ENCODE measurements around the gene TXNRD1. TPM values are rescaled to one million over a fixed set of nuclear protein-coding genes. Genes with fewer than 3 reads are reported as not detected.

Gene TXNRD1
- total and polyA plus RNA-seq, 2 of the 8 experiments (the other 6 are each of a cell fraction or from before 2014, with no cell fraction given): 56.8 to 127 TPM

DNA sequence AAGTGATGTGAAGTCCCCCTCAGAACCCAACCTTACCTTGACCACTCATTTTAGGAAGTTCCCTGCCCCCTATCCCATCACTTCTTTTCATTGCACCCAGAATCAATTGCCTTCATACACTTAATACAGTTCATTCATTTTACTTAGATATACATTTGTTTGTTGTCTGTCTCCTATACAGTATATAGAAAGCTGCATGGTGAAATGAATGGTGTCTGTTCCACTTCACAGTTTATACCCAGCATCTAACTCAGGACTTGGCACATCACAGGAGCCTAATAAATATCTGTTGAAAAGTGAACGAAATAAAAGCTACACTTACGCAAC lies 38.3 kb upstream of the TXNRD1 start:
- Histone ChIP-seq H4K5ac (ENCODE audit: insufficient read length, low read depth, low read length) (no peak overlapping the region), H2BK12ac (ENCODE audit: low read depth, low read length) (no peak overlapping the region), H2BK20ac (ENCODE audit: low read length) (no peak overlapping the region), H2BK120ac (replicated peaks; ENCODE audit: low read depth, low read length) (no peak overlapping the region), H4K20me1 (replicated peaks in 1 of 2; ENCODE audit: control insufficient read depth in 1 of 2, insufficient read depth in 2 of 2, low read length in 2 of 2) (no peaks in the 10 kb centered on the region), H3K4me2 (ENCODE audit: insufficient read depth in 1 of 2, low read depth in 2 of 2, low read length in 2 of 2) (no peak overlapping the region), H2BK15ac (ENCODE audit: low read length) (no peak overlapping the region), H4K91ac (replicated peaks; ENCODE audit: insufficient read length, low read length) (no peak overlapping the region), H3K27ac (ENCODE audit: low read depth, low read length) (no peak overlapping the region), H4K8ac (ENCODE audit: extremely low read depth, insufficient read depth, low read length) (no peak overlapping the region), H3K18ac (ENCODE audit: extremely low read depth, low read length) (no peak overlapping the region), H2AK5ac (ENCODE audit: low read depth, low read length) (no peak overlapping the region), H2AFZ (ENCODE audit: low read length) (no peak overlapping the region), H3K4me3 (ENCODE audit: extremely low read depth in 1 of 4, insufficient read depth in 2 of 4, low read depth in 3 of 4, low read length in 4 of 4) (no peak overlapping the region), H3K36me3 (ENCODE audit: control insufficient read depth in 2 of 4, insufficient read depth in 4 of 4, low read length in 3 of 4) (no peaks in the 10 kb centered on the region), H3K9me3 (ENCODE audit: insufficient read depth in 2 of 2, low read depth in 1 of 2, low read length in 1 of 2) (no peaks in the 10 kb centered on the region), H3K79me2 (ENCODE audit: control insufficient read depth in 1 of 2, insufficient read depth in 2 of 2, low read length in 2 of 2) (no peaks in the 10 kb centered on the region), H2BK5ac (ENCODE audit: low read depth, low read length) (no peak overlapping the region), H3K4ac (replicated peaks; ENCODE audit: insufficient read length, low read depth, low read length) (no peak overlapping the region), H3K9ac (replicated peaks in 1 of 4; ENCODE audit: extremely low read depth in 1 of 4, low read depth in 3 of 4, low read length in 3 of 4) (no peak overlapping the region), H3K27me3 (replicated peaks in 1 of 4; ENCODE audit: control insufficient read depth in 3 of 4, extremely low read depth in 1 of 4, insufficient read depth in 3 of 4, low read length in 3 of 4) (0 out of 7 replicates have a peak, but pooled peaks cover 0 to 2% (median 0%) of the 10 kb centered on the region in 4 experiments), H3K56ac (replicated peaks; ENCODE audit: insufficient read length, low read depth, low read length) (no peak overlapping the region), H3K79me1 (ENCODE audit: low read depth, low read length) (no peaks in the 10 kb centered on the region), H3K23ac (ENCODE audit: insufficient read length) (no peak overlapping the region), H3K4me1 (replicated peaks in 1 of 4; ENCODE audit: control insufficient read depth in 3 of 4, insufficient read depth in 4 of 4, low read length in 3 of 4) (no peaks in the 10 kb centered on the region), H3K14ac (ENCODE audit: insufficient read length) (no peak overlapping the region), H3K23me2 (ENCODE audit: low read depth, low read length) (no peaks in the 10 kb centered on the region)
- POLR2A ChIA-PET (ENCODE audit: partially characterized antibody): interaction anchor here (1.2 kb wide), 1 partner anchor 40 kb away, joined by 4 read pairs; the partner anchor contains the start of gene NFYB
- CTCF ChIA-PET (ENCODE audit: partially characterized antibody): interaction anchor here (0.8 to 1.1 kb wide), 3 partner anchors 10 to 181 kb away, joined by 3 to 4 read pairs (median 4); no protein-coding TSS in a partner anchor
- DNase-seq (ENCODE audit: low read depth in 1 of 2, low spot score in 2 of 2): no peak
- no peak for FAIRE-seq
- WGBS, 2 experiments (ENCODE audit: extremely low coverage in 1 of 2, insufficient coverage in 1 of 2, insufficient read length in 1 of 2, insufficient replicate concordance in 2 of 2, low coverage in 1 of 2, low lambda C conversion rate in 2 of 2, missing lambda C conversion rate in 1 of 2): 83% methylated on average over 2 of the region's 2 CpGs; no CpG with 5 or more reads in 1 of the 2 experiments
- TF ChIP-seq RBBP5 (IDR thresholded peaks at IDR 0.05; ENCODE audit: borderline replicate concordance, low read depth, low read length) (no peak), JUN (IDR thresholded peaks at IDR 0.05; ENCODE audit: low read depth, low read length) (no peak), BCL11A (IDR thresholded peaks at IDR 0.05; ENCODE audit: low read depth in 2 of 2, low read length in 2 of 2) (no peak), CREB1 (IDR thresholded peaks at IDR 0.05) (no peak), POLR2A (IDR thresholded peaks at IDR 0.05; ENCODE audit: control extremely low read depth in 1 of 2, low read depth in 2 of 2, low read length in 2 of 2) (no peak), RNF2 (IDR thresholded peaks at IDR 0.05; ENCODE audit: borderline replicate concordance, low read depth, low read length, missing control alignments, poor library complexity, severe bottlenecking) (no peak), TEAD4 (IDR thresholded peaks at IDR 0.05; ENCODE audit: low read depth, low read length) (no peak), YY1 (IDR thresholded peaks at IDR 0.05; ENCODE audit: low read depth, low read length) (no peak), EP300 (IDR thresholded peaks at IDR 0.05; ENCODE audit: borderline replicate concordance in 1 of 2, low read depth in 2 of 2, low read length in 2 of 2) (no peak), RXRA (IDR thresholded peaks at IDR 0.05; ENCODE audit: insufficient read depth, low read depth, low read length) (no peak), CBX8 (IDR thresholded peaks at IDR 0.05; ENCODE audit: borderline replicate concordance, low read depth, low read length) (no peak), BRCA1 (IDR thresholded peaks at IDR 0.05; ENCODE audit: low read depth, low read length) (no peak)
- TF ChIP-seq, protein P1, sequence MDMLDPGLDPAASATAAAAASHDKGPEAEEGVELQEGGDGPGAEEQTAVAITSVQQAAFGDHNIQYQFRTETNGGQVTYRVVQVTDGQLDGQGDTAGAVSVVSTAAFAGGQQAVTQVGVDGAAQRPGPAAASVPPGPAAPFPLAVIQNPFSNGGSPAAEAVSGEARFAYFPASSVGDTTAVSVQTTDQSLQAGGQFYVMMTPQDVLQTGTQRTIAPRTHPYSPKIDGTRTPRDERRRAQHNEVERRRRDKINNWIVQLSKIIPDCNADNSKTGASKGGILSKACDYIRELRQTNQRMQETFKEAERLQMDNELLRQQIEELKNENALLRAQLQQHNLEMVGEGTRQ (IDR thresholded peaks at IDR 0.05; ENCODE audit: low read length): no peak

Measured in H1 (cell line).